ENCODE results near the gene C1orf210. TPM values are rescaled to one million over a fixed set of nuclear protein-coding genes. Genes with fewer than 3 reads are reported as not detected.

The C1orf210 gene
- total and polyA plus RNA-seq, 2 experiments from 2014 or later, result 32.3 to 47.4 TPM

GRCh38 chr1:43308635-43309404, 23.4 kb upstream of the C1orf210 start:
- 91% methylated on average over 20 of the region's 20 CpGs for WGBS (ENCODE audit: low lambda C conversion rate, missing lambda C conversion rate)
- Histone ChIP-seq H3K4me2 (no peak overlapping the region), H3K9me3 (ENCODE audit: low read depth) (no peaks in the 10 kb centered on the region), H4K20me1 (ENCODE audit: insufficient read depth, poor library complexity, severe bottlenecking) (no peaks in the 10 kb centered on the region), H3K4me1 (ENCODE audit: insufficient read depth) (peaks cover 8% of the 10 kb centered on the region), H3K4me3 (no peak overlapping the region), H3K27me3 (no peaks in the 10 kb centered on the region), H3K27ac (no peak overlapping the region), H2AFZ (no peak overlapping the region), H3K79me2 (no peaks in the 10 kb centered on the region), H3K36me3 (replicated peaks; ENCODE audit: insufficient read depth, low read depth) (no peaks in the 10 kb centered on the region), H3K9me2 (replicated peaks; ENCODE audit: insufficient read depth) (no peaks in the 10 kb centered on the region)
- no peak for TF ChIP-seq EZH2phosphoT487 (IDR thresholded peaks at IDR 0.05; ENCODE audit: low read depth, severe bottlenecking, unreplicated experiment)
- TF ChIP-seq EZH2 (IDR thresholded peaks at IDR 0.05; ENCODE audit: borderline replicate concordance), result no peak
- no peak for TF ChIP-seq CTCF (IDR thresholded peaks at IDR 0.05; ENCODE audit: poor library complexity)
- no peak for DNase-seq (ENCODE audit: low spot score)

GRCh38 chr1:43307458-43308158, 22.2 kb upstream of the C1orf210 start:
- H4K20me1 ChIP-seq (ENCODE audit: insufficient read depth, poor library complexity, severe bottlenecking), result no peaks in the 10 kb centered on the region
- H3K79me2 ChIP-seq, result no peaks in the 10 kb centered on the region
- no peak overlapping the region for H3K4me3 ChIP-seq
- DNase-seq (ENCODE audit: low spot score), result no peak
- peaks cover 17% of the 10 kb centered on the region for H3K4me1 ChIP-seq (ENCODE audit: insufficient read depth)
- no peaks in the 10 kb centered on the region for H3K27me3 ChIP-seq
- H3K9me2 ChIP-seq (replicated peaks; ENCODE audit: insufficient read depth), result no peaks in the 10 kb centered on the region
- no peaks in the 10 kb centered on the region for H3K36me3 ChIP-seq (replicated peaks; ENCODE audit: insufficient read depth, low read depth)
- no peak overlapping the region for H3K4me2 ChIP-seq
- H2AFZ ChIP-seq, result no peak overlapping the region
- WGBS (ENCODE audit: low lambda C conversion rate, missing lambda C conversion rate), result 94% methylated on average over 9 of the region's 9 CpGs
- no peak overlapping the region for H3K27ac ChIP-seq
- no peaks in the 10 kb centered on the region for H3K9me3 ChIP-seq (ENCODE audit: low read depth)
- TF ChIP-seq EZH2 (IDR thresholded peaks at IDR 0.05; ENCODE audit: borderline replicate concordance), result no peak
- no peak for TF ChIP-seq EZH2phosphoT487 (IDR thresholded peaks at IDR 0.05; ENCODE audit: low read depth, severe bottlenecking, unreplicated experiment)
- TF ChIP-seq CTCF (IDR thresholded peaks at IDR 0.05; ENCODE audit: poor library complexity), result no peak

GRCh38 chr1:43306688-43307457, 21.5 kb upstream of the C1orf210 start:
- H2AFZ ChIP-seq, result no peak overlapping the region
- no peaks in the 10 kb centered on the region for H3K79me2 ChIP-seq
- DNase-seq (ENCODE audit: low spot score), result no peak

More at GRCh38 chr1:43306688-43307457, 21.5 kb upstream of the C1orf210 start:
- peaks cover 17% of the 10 kb centered on the region for H3K4me1 ChIP-seq (ENCODE audit: insufficient read depth)
- no peak overlapping the region for H3K4me3 ChIP-seq
- H3K9me2 ChIP-seq (replicated peaks; ENCODE audit: insufficient read depth), result no peaks in the 10 kb centered on the region
- WGBS (ENCODE audit: low lambda C conversion rate, missing lambda C conversion rate), result 94% methylated on average over 17 of the region's 17 CpGs
- no peak overlapping the region for H3K27ac ChIP-seq
- H3K4me2 ChIP-seq, result no peak overlapping the region
- H3K36me3 ChIP-seq (replicated peaks; ENCODE audit: insufficient read depth, low read depth), result no peaks in the 10 kb centered on the region
- H3K27me3 ChIP-seq, result no peaks in the 10 kb centered on the region
- TF ChIP-seq EZH2 (IDR thresholded peaks at IDR 0.05; ENCODE audit: borderline replicate concordance) (no peak), EZH2phosphoT487 (IDR thresholded peaks at IDR 0.05; ENCODE audit: low read depth, severe bottlenecking, unreplicated experiment) (no peak), CTCF (IDR thresholded peaks at IDR 0.05; ENCODE audit: poor library complexity) (no peak)
- H4K20me1 ChIP-seq (ENCODE audit: insufficient read depth, poor library complexity, severe bottlenecking), result no peaks in the 10 kb centered on the region
- H3K9me3 ChIP-seq (ENCODE audit: low read depth), result no peaks in the 10 kb centered on the region
